ENCODE measurements around the gene CCDC3.

CCDC3 gene

DNA sequence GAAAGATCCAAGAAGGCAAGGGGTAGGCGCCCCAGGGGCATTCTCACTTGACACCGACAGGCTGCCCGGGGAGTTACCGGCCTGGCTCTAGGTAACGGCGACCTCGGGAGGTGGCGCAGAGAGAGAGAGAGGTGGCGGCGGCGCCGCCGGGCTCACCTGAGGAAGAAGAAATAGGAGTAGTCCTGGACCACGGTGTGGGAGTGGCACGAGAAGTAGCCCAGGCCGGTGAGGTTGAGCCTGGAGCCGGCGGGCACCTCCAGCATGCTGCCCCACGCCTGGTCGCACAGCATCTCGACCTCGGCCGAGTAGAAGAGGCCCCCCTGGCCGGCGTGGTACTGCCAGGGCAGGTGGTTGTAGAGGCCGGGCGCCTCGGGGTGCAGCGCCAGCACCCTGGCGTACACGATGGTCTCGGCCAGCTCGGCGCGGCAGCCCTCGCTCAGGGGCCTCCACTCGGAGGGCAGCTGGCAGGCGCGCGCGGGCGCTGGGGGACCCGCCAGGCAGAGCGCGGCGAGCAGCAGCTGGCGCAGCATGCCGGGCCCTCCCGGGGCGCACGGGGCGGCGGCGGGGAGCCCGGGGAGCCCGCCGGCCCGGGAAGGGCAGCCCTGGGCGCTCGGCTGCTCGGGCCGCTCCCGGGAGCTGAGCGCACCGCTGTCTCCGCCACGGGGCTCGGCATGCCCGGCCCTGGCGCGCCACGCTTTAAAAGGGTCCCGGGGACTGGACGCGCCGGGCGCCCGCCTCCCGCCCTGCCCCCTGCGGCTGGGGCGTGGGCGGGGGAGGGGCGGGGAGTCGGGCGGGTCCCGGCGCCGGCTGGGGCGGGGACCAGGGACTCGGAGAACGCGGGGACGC is at the start of gene CCDC3:
Gene CCDC3 (minus strand): TSS at position 673 of the 846 bp plus-strand sequence. CDS start 143 bp downstream, at position 530.
- CTCF ChIA-PET, result interaction anchor here (1.5 kb wide), 1 partner anchor 14 kb away, joined by 3 read pairs; no protein-coding TSS in a partner anchor
- no peak for TF ChIP-seq ARNT (IDR thresholded peaks at IDR 0.05)
- TF ChIP-seq, protein P1, sequence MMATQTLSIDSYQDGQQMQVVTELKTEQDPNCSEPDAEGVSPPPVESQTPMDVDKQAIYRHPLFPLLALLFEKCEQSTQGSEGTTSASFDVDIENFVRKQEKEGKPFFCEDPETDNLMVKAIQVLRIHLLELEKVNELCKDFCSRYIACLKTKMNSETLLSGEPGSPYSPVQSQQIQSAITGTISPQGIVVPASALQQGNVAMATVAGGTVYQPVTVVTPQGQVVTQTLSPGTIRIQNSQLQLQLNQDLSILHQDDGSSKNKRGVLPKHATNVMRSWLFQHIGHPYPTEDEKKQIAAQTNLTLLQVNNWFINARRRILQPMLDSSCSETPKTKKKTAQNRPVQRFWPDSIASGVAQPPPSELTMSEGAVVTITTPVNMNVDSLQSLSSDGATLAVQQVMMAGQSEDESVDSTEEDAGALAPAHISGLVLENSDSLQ (IDR thresholded peaks at IDR 0.05), result no peak
- TF ChIP-seq TARDBP (IDR thresholded peaks at IDR 0.05), result no peak
- TF ChIP-seq FOXK2 (IDR thresholded peaks at IDR 0.05), result no peak
- no peak for TF ChIP-seq SP1 (IDR thresholded peaks at IDR 0.05)
- no peak for TF ChIP-seq FOXM1 (IDR thresholded peaks at IDR 0.05; ENCODE audit: borderline replicate concordance)
- TF ChIP-seq ELF4 (IDR thresholded peaks at IDR 0.05), result no peak
- TF ChIP-seq BHLHE40 (IDR thresholded peaks at IDR 0.05; ENCODE audit: borderline replicate concordance), result no peak
- no peak for TF ChIP-seq NFRKB (IDR thresholded peaks at IDR 0.05)
- TF ChIP-seq L3MBTL2 (conservative IDR thresholded peaks at IDR 0.05), result no peak
- TF ChIP-seq ZNF384 (IDR thresholded peaks at IDR 0.05), result no peak
- TF ChIP-seq LEF1 (IDR thresholded peaks at IDR 0.05; ENCODE audit: borderline replicate concordance), result no peak
- TF ChIP-seq SUZ12 (IDR thresholded peaks at IDR 0.05), result no peak
- TF ChIP-seq CTBP1 (IDR thresholded peaks at IDR 0.05; ENCODE audit: borderline replicate concordance), result no peak
- no peak for TF ChIP-seq FOXA1 (IDR thresholded peaks at IDR 0.05)
- peak; percentile 66 for DNase-seq (ENCODE audit: extremely low spot score)
- POLR2A ChIA-PET, result interaction anchor here (0.7 kb wide), 1 partner anchor 52 kb away, joined by 4 read pairs; no protein-coding TSS in a partner anchor

GRCh38 chr10:13051126-13051694 is 49.7 kb upstream of the CCDC3 start:
- ChIA-PET CTCF (interaction anchor here (0.8 to 1.1 kb wide), 2 partner anchors 23 to 269 kb away, joined by 3 to 4 read pairs; no protein-coding TSS in a partner anchor), POLR2A (no interaction called here)
- TF ChIP-seq ELF4 (IDR thresholded peaks at IDR 0.05) (no peak), BHLHE40 (IDR thresholded peaks at IDR 0.05; ENCODE audit: borderline replicate concordance) (no peak), FOXA1 (IDR thresholded peaks at IDR 0.05) (no peak), FOXM1 (IDR thresholded peaks at IDR 0.05; ENCODE audit: borderline replicate concordance) (no peak), ARNT (IDR thresholded peaks at IDR 0.05) (no peak), SP1 (IDR thresholded peaks at IDR 0.05) (no peak), NFRKB (IDR thresholded peaks at IDR 0.05) (no peak), L3MBTL2 (conservative IDR thresholded peaks at IDR 0.05) (no peak), ZNF384 (IDR thresholded peaks at IDR 0.05) (no peak), FOXK2 (IDR thresholded peaks at IDR 0.05) (no peak), HDGF (IDR thresholded peaks at IDR 0.05; ENCODE audit: borderline replicate concordance) (no peak), LEF1 (IDR thresholded peaks at IDR 0.05; ENCODE audit: borderline replicate concordance) (no peak), CTBP1 (IDR thresholded peaks at IDR 0.05; ENCODE audit: borderline replicate concordance) (no peak), TARDBP (IDR thresholded peaks at IDR 0.05) (no peak), SUZ12 (IDR thresholded peaks at IDR 0.05) (no peak)
- TF ChIP-seq, protein P1 (IDR thresholded peaks at IDR 0.05), result no peak
- DNase-seq (ENCODE audit: extremely low spot score), result no peak

GRCh38 chr10:13049774-13050420 is 48.4 kb upstream of the CCDC3 start:
- CTCF ChIA-PET, result interaction anchor here (0.8 kb wide), 1 partner anchor 24 kb away, joined by 3 read pairs; no protein-coding TSS in a partner anchor
- DNase-seq (ENCODE audit: extremely low spot score), result no peak
- POLR2A ChIA-PET, result no interaction called here
- TF ChIP-seq FOXM1 (IDR thresholded peaks at IDR 0.05; ENCODE audit: borderline replicate concordance), result no peak
- TF ChIP-seq FOXK2 (IDR thresholded peaks at IDR 0.05), result no peak
- TF ChIP-seq NFRKB (IDR thresholded peaks at IDR 0.05), result no peak
- TF ChIP-seq HDGF (IDR thresholded peaks at IDR 0.05; ENCODE audit: borderline replicate concordance), result no peak
- no peak for TF ChIP-seq SUZ12 (IDR thresholded peaks at IDR 0.05)
- no peak for TF ChIP-seq BHLHE40 (IDR thresholded peaks at IDR 0.05; ENCODE audit: borderline replicate concordance)
- TF ChIP-seq SP1 (IDR thresholded peaks at IDR 0.05), result no peak
- TF ChIP-seq, protein P1 (IDR thresholded peaks at IDR 0.05), result no peak
- no peak for TF ChIP-seq CTBP1 (IDR thresholded peaks at IDR 0.05; ENCODE audit: borderline replicate concordance)
- no peak for TF ChIP-seq LEF1 (IDR thresholded peaks at IDR 0.05; ENCODE audit: borderline replicate concordance)
- no peak for TF ChIP-seq ZNF384 (IDR thresholded peaks at IDR 0.05)
- no peak for TF ChIP-seq L3MBTL2 (conservative IDR thresholded peaks at IDR 0.05)
- no peak for TF ChIP-seq ARNT (IDR thresholded peaks at IDR 0.05)
- no peak for TF ChIP-seq ELF4 (IDR thresholded peaks at IDR 0.05)
- TF ChIP-seq FOXA1 (IDR thresholded peaks at IDR 0.05), result no peak
- no peak for TF ChIP-seq TARDBP (IDR thresholded peaks at IDR 0.05)

DNA sequence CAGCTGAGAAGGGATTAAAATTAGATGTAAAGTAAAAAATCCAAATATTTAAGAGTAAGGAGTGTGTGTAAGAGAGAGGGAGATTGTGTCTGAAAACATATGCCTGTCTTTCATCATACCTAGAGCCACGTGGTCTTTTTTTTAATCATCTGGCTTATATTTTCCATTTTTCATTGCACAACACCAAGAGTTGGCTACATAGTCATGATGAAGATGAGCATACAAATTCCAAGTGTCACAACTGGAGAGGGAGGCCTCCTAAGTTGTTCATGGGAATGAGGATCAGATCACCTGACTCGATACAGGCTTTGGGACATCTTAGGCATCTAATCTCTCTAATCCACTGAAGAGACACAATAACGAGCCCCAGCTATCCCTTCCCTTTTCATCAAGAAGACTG is 47.2 kb upstream of the CCDC3 start:
- TF ChIP-seq ARNT (IDR thresholded peaks at IDR 0.05) (no peak), TARDBP (IDR thresholded peaks at IDR 0.05) (no peak), L3MBTL2 (conservative IDR thresholded peaks at IDR 0.05) (no peak), FOXM1 (IDR thresholded peaks at IDR 0.05; ENCODE audit: borderline replicate concordance) (no peak), CTBP1 (IDR thresholded peaks at IDR 0.05; ENCODE audit: borderline replicate concordance) (no peak), BHLHE40 (IDR thresholded peaks at IDR 0.05; ENCODE audit: borderline replicate concordance) (no peak)
- POLR2A ChIA-PET, result no interaction called here
- CTCF ChIA-PET, result no interaction called here
- DNase-seq (ENCODE audit: extremely low spot score), result no peak

All from HEK293T (cell line).